Nephron progenitor cell (in vitro differentiated cells): ENCODE measurements around the gene DLAT.

Source experiments
- DNase-seq: peaks from one replicate; pipeline ENCODE4 v3.0.0; 2021
- H3K27ac Mint-ChIP-seq: 2 replicates; pipeline ENCODE4 v1.8.0; 2021; ENCODE audit warnings: mild to moderate bottlenecking, moderate library complexity, mixed read lengths
- H3K27me3 Mint-ChIP-seq: 2 replicates; pipeline ENCODE4 v1.8.0; 2021; ENCODE audit warnings: mild to moderate bottlenecking, low read depth, mixed read lengths; ENCODE audit not compliant: poor library complexity
- H3K36me3 Mint-ChIP-seq: 2 replicates; pipeline ENCODE4 v1.8.0; 2021; ENCODE audit warnings: low read depth, mixed read lengths
- H3K4me1 Mint-ChIP-seq: 2 replicates; pipeline ENCODE4 v1.8.0; 2021; ENCODE audit warnings: mixed read lengths
- H3K4me3 Mint-ChIP-seq: 2 replicates; pipeline ENCODE4 v1.8.0; 2021; ENCODE audit warnings: mild to moderate bottlenecking, moderate library complexity, mixed read lengths
- H3K9me3 Mint-ChIP-seq: 2 replicates; pipeline ENCODE4 v1.8.0; 2021; ENCODE audit warnings: mild to moderate bottlenecking, moderate library complexity, mixed read lengths
- TF ChIP-seq, protein P1 (sequence below): fragments of 200-600 bp; sonication (generic); IDR thresholded peaks from 2 replicates; pipeline ENCODE4 v1.5.0; 2021; ENCODE audit warnings: antibody characterized with exemption

The DLAT gene

GRCh38 chr11:112097734-112098528 lies 72.7 kb downstream of the DLAT start:
- no peaks in the 10 kb centered on the region for H3K4me1 Mint-ChIP-seq
- no peak for DNase-seq
- H3K4me3 Mint-ChIP-seq, result no peak overlapping the region
- no peaks in the 10 kb centered on the region for H3K27me3 Mint-ChIP-seq
- TF ChIP-seq, protein P1, sequence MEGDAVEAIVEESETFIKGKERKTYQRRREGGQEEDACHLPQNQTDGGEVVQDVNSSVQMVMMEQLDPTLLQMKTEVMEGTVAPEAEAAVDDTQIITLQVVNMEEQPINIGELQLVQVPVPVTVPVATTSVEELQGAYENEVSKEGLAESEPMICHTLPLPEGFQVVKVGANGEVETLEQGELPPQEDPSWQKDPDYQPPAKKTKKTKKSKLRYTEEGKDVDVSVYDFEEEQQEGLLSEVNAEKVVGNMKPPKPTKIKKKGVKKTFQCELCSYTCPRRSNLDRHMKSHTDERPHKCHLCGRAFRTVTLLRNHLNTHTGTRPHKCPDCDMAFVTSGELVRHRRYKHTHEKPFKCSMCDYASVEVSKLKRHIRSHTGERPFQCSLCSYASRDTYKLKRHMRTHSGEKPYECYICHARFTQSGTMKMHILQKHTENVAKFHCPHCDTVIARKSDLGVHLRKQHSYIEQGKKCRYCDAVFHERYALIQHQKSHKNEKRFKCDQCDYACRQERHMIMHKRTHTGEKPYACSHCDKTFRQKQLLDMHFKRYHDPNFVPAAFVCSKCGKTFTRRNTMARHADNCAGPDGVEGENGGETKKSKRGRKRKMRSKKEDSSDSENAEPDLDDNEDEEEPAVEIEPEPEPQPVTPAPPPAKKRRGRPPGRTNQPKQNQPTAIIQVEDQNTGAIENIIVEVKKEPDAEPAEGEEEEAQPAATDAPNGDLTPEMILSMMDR, result no peak
- no peaks in the 10 kb centered on the region for H3K9me3 Mint-ChIP-seq
- H3K27ac Mint-ChIP-seq, result no peak overlapping the region
- peaks cover 16% of the 10 kb centered on the region for H3K36me3 Mint-ChIP-seq

- Mint-ChIP-seq H3K9me3 (no peaks in the 10 kb centered on the region), H3K27ac (peak overlapping the region; percentile 27), H3K4me1 (no peaks in the 10 kb centered on the region), H3K36me3 (peaks cover 7% of the 10 kb centered on the region), H3K27me3 (no peaks in the 10 kb centered on the region), H3K4me3 (no peak overlapping the region)
- DNase-seq, result no peak
- TF ChIP-seq, protein P1, result no peak
These were observed 75.3 kb downstream of the DLAT start for GRCh38 chr11:112100462-112100861.

DNA sequence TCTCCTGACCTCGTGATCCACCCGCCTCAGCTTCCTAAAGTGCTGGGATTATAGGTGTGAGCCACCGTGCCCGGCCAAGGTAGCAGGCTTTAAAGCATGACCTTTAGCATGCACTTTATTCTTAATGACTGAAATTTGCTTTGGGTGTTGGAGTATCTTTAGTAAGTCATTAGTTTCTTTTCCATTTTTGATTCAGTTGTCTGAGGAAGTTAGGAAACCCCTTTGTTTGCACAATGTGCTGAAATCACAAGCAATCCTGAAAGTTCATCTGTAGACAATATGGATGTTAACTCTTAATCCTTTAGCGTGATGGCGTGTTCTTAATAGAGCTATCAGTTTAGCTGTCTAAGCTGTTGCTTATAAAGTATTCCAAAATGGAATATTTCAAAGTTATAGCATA lies 78.2 kb downstream of the DLAT start:
- DNase-seq, result no peak
- TF ChIP-seq, protein P1, result no peak
- H3K4me3 Mint-ChIP-seq, result no peak overlapping the region
- H3K27ac Mint-ChIP-seq, result no peak overlapping the region
- H3K9me3 Mint-ChIP-seq, result no peaks in the 10 kb centered on the region
- no peaks in the 10 kb centered on the region for H3K27me3 Mint-ChIP-seq
- H3K4me1 Mint-ChIP-seq, result no peaks in the 10 kb centered on the region
- H3K36me3 Mint-ChIP-seq, result no peaks in the 10 kb centered on the region

- H3K9me3 Mint-ChIP-seq, result peaks cover 9% of the 10 kb centered on the region
- no peak for DNase-seq
These were observed 80.9 kb downstream of the DLAT start for GRCh38 chr11:112106070-112106469.

More at GRCh38 chr11:112106070-112106469, 80.9 kb downstream of the DLAT start:
- H3K27ac Mint-ChIP-seq, result no peak overlapping the region
- H3K36me3 Mint-ChIP-seq, result peaks cover 6% of the 10 kb centered on the region
- H3K4me3 Mint-ChIP-seq, result no peak overlapping the region
- H3K27me3 Mint-ChIP-seq, result no peaks in the 10 kb centered on the region
- H3K4me1 Mint-ChIP-seq, result no peaks in the 10 kb centered on the region
- TF ChIP-seq, protein P1, result no peak
